ENCODE measurements around the gene SLC12A7. TPM values are rescaled to one million over a fixed set of nuclear protein-coding genes. Genes with fewer than 3 reads are reported as not detected.
A peak's percentile ranks its signal among the peaks of the same experiment; 100 is the strongest.

Gene SLC12A7
- total and polyA plus RNA-seq, 2 of the 13 experiments (the other 11 are each of a cell fraction or from before 2014, with no cell fraction given), result 14.0 to 18.5 TPM

- TF ChIP-seq ARID5B (CRISPR knock-in tag; IDR thresholded peaks at IDR 0.05) (no peak), ZGPAT (CRISPR knock-in tag; IDR thresholded peaks at IDR 0.05) (peak; percentile 62; the same call in 1 of the 2 replicates), AKAP8 (CRISPR knock-in tag; IDR thresholded peaks at IDR 0.05) (no peak), ZNF558 (CRISPR knock-in tag; IDR thresholded peaks at IDR 0.05; ENCODE audit: borderline replicate concordance) (no peak), CREBL2 (CRISPR knock-in tag; IDR thresholded peaks at IDR 0.05; ENCODE audit: borderline replicate concordance) (no peak), POGZ (CRISPR knock-in tag; IDR thresholded peaks at IDR 0.05) (no peak), ZNF747 (CRISPR knock-in tag; IDR thresholded peaks at IDR 0.05; ENCODE audit: borderline replicate concordance) (no peak), ZBTB7A (CRISPR knock-in tag; IDR thresholded peaks at IDR 0.05) (no peak), CBX2 (IDR thresholded peaks at IDR 0.05; ENCODE audit: low read depth, low read length) (no peak), CBX2 (CRISPR knock-in tag; IDR thresholded peaks at IDR 0.05; ENCODE audit: low read depth) (no peak), THAP7 (CRISPR knock-in tag; IDR thresholded peaks at IDR 0.05) (no peak), ZNF562 (CRISPR knock-in tag; IDR thresholded peaks at IDR 0.05; ENCODE audit: borderline replicate concordance) (no peak), MED1 (CRISPR knock-in tag; IDR thresholded peaks at IDR 0.05) (no peak), ZNF574 (CRISPR knock-in tag; IDR thresholded peaks at IDR 0.05) (peak; percentile 40; the same call in 1 of the 2 replicates), ZNF784 (CRISPR knock-in tag; IDR thresholded peaks at IDR 0.05; ENCODE audit: borderline replicate concordance) (no peak; the same call in 1 of the 2 replicates), SIX4 (CRISPR knock-in tag; IDR thresholded peaks at IDR 0.05) (no peak), ZNF615 (CRISPR knock-in tag; IDR thresholded peaks at IDR 0.05; ENCODE audit: borderline replicate concordance) (no peak), PAX8 (CRISPR knock-in tag; IDR thresholded peaks at IDR 0.05; ENCODE audit: borderline replicate concordance) (no peak), MXI1 (IDR thresholded peaks at IDR 0.05; ENCODE audit: borderline replicate concordance, low read depth, low read length) (no peak), ZNF761 (CRISPR knock-in tag; conservative IDR thresholded peaks at IDR 0.05) (0 out of 2 replicates have a peak, but pooled peaks have one; percentile 3), SIN3B (IDR thresholded peaks at IDR 0.05; ENCODE audit: low read length) (no peak)
Measured at GRCh38 chr5:1111241-1111726, 579 bp downstream of the SLC12A7 start (continued).
